ENCODE data around the gene LPAR6.

The LPAR6 gene

DNA sequence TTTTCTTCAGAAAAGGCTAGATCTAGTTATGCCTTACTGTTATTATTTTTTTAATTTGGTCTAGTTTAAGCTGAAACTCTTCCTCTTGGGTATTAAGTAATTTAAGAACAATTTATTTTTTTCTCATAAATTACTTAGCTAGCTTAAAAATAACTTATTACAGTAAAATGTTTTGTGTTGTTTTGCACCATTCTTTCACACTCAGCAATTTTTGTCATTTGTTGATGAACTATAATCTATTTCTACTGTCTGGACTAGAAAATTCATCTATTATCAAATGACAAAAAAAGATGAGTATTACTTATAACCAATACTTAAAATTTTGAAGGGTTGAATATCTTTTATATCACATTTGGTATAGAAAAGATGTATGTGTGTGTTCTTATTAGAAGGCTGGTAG, 1.6 kb upstream of the LPAR6 start:
- TF ChIP-seq, protein P1, sequence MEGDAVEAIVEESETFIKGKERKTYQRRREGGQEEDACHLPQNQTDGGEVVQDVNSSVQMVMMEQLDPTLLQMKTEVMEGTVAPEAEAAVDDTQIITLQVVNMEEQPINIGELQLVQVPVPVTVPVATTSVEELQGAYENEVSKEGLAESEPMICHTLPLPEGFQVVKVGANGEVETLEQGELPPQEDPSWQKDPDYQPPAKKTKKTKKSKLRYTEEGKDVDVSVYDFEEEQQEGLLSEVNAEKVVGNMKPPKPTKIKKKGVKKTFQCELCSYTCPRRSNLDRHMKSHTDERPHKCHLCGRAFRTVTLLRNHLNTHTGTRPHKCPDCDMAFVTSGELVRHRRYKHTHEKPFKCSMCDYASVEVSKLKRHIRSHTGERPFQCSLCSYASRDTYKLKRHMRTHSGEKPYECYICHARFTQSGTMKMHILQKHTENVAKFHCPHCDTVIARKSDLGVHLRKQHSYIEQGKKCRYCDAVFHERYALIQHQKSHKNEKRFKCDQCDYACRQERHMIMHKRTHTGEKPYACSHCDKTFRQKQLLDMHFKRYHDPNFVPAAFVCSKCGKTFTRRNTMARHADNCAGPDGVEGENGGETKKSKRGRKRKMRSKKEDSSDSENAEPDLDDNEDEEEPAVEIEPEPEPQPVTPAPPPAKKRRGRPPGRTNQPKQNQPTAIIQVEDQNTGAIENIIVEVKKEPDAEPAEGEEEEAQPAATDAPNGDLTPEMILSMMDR (IDR thresholded peaks at IDR 0.05; ENCODE audit: low read depth, low read length, missing control alignments) = no peak
- no peak overlapping the region for H3K4me3 ChIP-seq (ENCODE audit: low read depth, low read length)
- DNase-seq (ENCODE audit: low read depth) = no peak

DNA sequence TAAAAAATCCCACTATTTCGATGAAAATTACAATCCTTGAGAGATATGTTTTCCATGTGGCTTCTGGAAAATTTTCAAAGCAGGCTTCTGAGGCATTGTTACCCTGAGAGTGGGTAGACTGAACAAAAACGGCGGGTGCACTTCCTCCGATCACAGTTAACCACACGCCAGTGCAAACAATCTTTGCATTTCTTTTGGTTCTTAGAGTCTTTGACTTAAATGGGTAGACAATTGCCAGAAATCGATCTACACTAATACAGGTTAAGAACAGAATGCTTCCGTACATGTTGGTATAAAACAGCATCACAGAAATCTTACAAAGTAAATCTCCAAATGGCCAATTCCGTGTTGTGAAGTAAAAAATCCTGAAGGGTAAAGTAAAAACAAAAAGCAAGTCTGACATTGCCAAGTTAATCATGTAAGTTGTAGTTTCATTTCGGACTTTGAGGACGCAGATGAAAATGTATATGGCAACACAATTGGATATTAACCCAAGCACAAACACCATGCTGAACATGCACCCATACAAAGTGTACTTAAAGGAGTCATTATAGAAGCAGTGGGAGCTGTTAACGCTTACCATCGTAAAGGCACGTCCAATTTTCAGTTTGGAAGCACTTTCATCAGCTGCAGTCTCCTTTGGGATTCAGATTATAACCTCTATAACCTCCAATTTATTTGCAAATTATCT, 927 bp downstream of the LPAR6 start:
- TF ChIP-seq, protein P1 (IDR thresholded peaks at IDR 0.05; ENCODE audit: low read depth, low read length, missing control alignments) = no peak
- DNase-seq (ENCODE audit: low read depth) = no peak
- no peak overlapping the region for H3K4me3 ChIP-seq (ENCODE audit: low read depth, low read length)

DNA sequence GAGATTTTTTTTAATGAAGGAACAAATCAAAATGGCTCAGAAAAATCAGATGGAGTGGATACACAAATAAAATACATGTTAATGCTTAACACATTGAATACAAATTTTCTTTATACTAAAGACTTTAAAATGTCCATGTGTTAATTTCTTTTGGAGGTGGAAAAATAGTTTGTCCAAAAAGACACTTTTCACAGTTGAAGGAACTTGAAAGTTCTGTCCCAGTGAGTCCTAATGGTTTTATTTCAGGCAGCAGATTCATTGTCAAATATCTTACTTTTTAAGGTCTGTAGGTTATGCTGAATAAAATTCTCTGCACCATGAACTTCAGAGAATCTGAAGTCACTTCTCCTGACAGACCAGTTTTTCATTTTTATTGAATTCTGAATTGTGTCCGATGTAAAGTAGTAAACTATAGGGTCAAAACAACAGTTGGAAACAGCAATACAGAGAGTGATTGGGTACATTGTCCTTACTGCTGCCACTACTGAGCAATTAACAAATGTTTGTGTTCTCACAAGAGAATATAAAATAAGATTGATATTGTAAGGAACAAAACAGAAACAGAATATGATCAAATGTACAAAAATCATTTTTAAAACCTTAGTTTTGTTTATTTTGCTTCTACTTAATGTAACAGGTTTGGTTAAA, 1.6 kb downstream of the LPAR6 start:
- no peak for DNase-seq (ENCODE audit: low read depth)
- H3K4me3 ChIP-seq (ENCODE audit: low read depth, low read length) = no peak overlapping the region
- TF ChIP-seq, protein P1 (IDR thresholded peaks at IDR 0.05; ENCODE audit: low read depth, low read length, missing control alignments) = no peak

DNA sequence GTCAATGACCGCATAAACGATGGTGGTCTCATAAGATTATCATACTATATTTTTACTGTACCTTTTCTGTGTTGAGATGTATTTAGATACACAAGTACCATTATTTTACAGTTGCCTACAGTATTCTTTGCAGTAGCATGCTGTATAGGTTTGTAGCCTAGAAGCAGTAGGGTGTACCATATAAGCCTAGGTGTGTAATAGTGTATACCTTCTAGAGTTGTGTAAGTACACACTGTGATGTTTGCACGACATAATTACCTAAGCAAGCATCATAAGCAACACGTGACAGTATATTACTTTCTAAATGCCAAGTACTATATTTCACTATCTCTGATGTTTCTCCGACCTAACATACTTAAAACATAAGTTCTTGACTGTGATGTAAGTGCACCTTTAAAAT, 2.7 kb downstream of the LPAR6 start:
- H3K4me3 ChIP-seq (ENCODE audit: low read depth, low read length) = no peak overlapping the region
- TF ChIP-seq, protein P1 (IDR thresholded peaks at IDR 0.05; ENCODE audit: low read depth, low read length, missing control alignments) = no peak
- no peak for DNase-seq (ENCODE audit: low read depth)

DNA sequence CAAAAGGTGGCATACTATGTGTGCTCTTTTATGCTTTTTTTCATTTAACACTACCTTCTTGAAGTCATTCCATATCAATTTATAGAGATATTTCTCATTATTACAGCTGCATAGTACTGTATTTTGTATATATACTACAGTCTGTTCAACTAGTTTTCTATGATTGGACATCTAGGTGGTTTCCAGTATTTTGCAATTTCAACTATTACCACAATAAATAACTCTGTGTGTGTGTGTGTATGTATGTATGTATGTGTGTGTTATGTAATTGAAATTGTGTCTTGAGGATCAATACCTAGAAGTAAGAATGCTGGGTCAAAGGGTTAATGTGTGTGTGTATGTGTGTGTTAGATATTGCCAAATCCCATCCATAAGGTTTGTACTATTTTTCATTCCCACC, 7.0 kb downstream of the LPAR6 start:
- TF ChIP-seq, protein P1 (IDR thresholded peaks at IDR 0.05; ENCODE audit: low read depth, low read length, missing control alignments) = no peak
- no peak overlapping the region for H3K4me3 ChIP-seq (ENCODE audit: low read depth, low read length)
- DNase-seq (ENCODE audit: low read depth) = no peak

DNA sequence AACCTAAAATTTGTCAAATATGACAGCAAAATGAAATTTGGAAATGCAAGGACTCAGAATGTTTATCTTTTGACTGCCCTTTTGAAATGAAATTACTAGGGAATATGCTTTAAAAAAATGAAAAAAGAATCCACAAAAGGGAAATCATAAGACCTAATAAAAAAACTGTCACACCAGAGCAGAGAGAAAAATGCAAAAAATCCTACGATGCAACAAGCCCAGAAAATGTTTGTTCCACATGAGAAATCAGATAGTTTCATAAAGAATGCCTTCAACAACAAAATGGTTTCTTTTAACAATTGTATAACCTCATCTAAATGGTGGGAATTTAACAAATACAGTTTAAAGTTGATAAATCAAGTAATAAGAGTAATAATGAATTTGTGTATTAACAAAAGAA, 8.0 kb downstream of the LPAR6 start:
- TF ChIP-seq, protein P1 (IDR thresholded peaks at IDR 0.05; ENCODE audit: low read depth, low read length, missing control alignments) = no peak
- DNase-seq (ENCODE audit: low read depth) = no peak
- no peak overlapping the region for H3K4me3 ChIP-seq (ENCODE audit: low read depth, low read length)

DNA sequence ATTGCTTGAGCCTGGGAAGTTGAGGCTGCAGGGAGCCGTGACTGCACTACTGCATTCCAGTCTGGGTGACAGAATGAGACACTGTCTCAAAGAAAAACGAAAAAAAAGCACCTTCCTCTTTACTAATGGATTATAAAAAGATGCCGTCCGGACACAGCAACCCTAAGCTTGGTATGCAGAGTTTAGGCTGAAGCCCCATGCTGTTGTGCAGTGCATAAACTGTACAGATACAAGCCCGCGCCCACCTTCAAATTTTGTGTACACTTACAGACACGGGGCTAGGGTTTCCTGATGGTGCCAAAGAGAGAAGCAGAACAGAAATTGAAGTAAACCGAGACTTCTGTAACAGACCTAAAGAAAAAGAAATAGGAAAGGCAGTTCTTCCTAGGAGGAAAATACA, 9.0 kb downstream of the LPAR6 start:
- TF ChIP-seq, protein P1 (IDR thresholded peaks at IDR 0.05; ENCODE audit: low read depth, low read length, missing control alignments) = no peak
- DNase-seq (ENCODE audit: low read depth) = no peak
- H3K4me3 ChIP-seq (ENCODE audit: low read depth, low read length) = no peak overlapping the region

Measured in GM12864 (cell line).